Parathyroid adenoma (tissue), 2 donors: ENCODE data around the gene DIPK1A.

ENCODE experiments used
- H2AFZ ChIP-seq: fragments of 300-600 bp; sonication (generic); one replicate; pipeline ENCODE4 v1.7.0; 2017; ENCODE audit warnings: antibody characterized with exemption, mild to moderate bottlenecking
- H3K27ac ChIP-seq: fragments of 300-600 bp; sonication (generic); one replicate; pipeline ENCODE4 v1.7.0; 2017
- H3K27me3 ChIP-seq: fragments of 300-600 bp; sonication (generic); one replicate; pipeline ENCODE4 v1.7.0; 2017; ENCODE audit warnings: low read length; ENCODE audit not compliant: control insufficient read depth, insufficient read depth
- H3K36me3 ChIP-seq: fragments of 300-600 bp; sonication (generic); one replicate; pipeline ENCODE4 v1.7.0; 2017; ENCODE audit warnings: low read length; ENCODE audit not compliant: control insufficient read depth, insufficient read depth
- H3K4me1 ChIP-seq: fragments of 300-600 bp; sonication (generic); one replicate; pipeline ENCODE4 v1.7.0; 2017; ENCODE audit warnings: control low read depth
- H3K4me2 ChIP-seq: fragments of 300-600 bp; sonication (generic); one replicate; pipeline ENCODE4 v1.7.0; 2017; ENCODE audit warnings: low read length
- H3K4me3 ChIP-seq: fragments of 300-600 bp; sonication (generic); one replicate; pipeline ENCODE4 v1.7.0; 2017; ENCODE audit warnings: low read depth, low read length
- H3K79me2 ChIP-seq: fragments of 300-600 bp; sonication (generic); one replicate; pipeline ENCODE4 v1.7.0; 2017; ENCODE audit warnings: control low read depth
- H3K9ac ChIP-seq: fragments of 300-600 bp; sonication (generic); one replicate; pipeline ENCODE4 v1.7.0; 2017; ENCODE audit warnings: mild to moderate bottlenecking
- H3K9me3 ChIP-seq: fragments of 300-600 bp; sonication (generic); one replicate; pipeline ENCODE4 v1.7.0; 2017; ENCODE audit warnings: low read length; ENCODE audit not compliant: control insufficient read depth
- CTCF ChIP-seq: fragments of 300-600 bp; sonication (generic); IDR thresholded peaks from one replicate; pipeline ENCODE4 v1.7.0; 2017; ENCODE audit warnings: antibody characterized with exemption, mild to moderate bottlenecking
- donor health status: primary hyperparathyroidism.

DIPK1A gene

GRCh38 chr1:92937731-92938130, 23.5 kb downstream of the DIPK1A start:
- no peak overlapping the region for H2AFZ ChIP-seq
- no peaks in the 10 kb centered on the region for H3K27me3 ChIP-seq
- H3K4me3 ChIP-seq = no peak overlapping the region
- H3K4me1 ChIP-seq = no peaks in the 10 kb centered on the region
- H3K79me2 ChIP-seq = peaks cover 10% of the 10 kb centered on the region
- no peak overlapping the region for H3K4me2 ChIP-seq
- H3K36me3 ChIP-seq = no peaks in the 10 kb centered on the region
- no peak overlapping the region for H3K27ac ChIP-seq
- no peak for TF ChIP-seq CTCF
- H3K9ac ChIP-seq = no peak overlapping the region
- H3K9me3 ChIP-seq = no peaks in the 10 kb centered on the region

- no peaks in the 10 kb centered on the region for H3K4me1 ChIP-seq
- TF ChIP-seq CTCF = no peak
- H3K9ac ChIP-seq = no peak overlapping the region
- no peaks in the 10 kb centered on the region for H3K36me3 ChIP-seq
- H3K79me2 ChIP-seq = peaks cover 10% of the 10 kb centered on the region
- no peaks in the 10 kb centered on the region for H3K9me3 ChIP-seq
- no peaks in the 10 kb centered on the region for H3K27me3 ChIP-seq
- no peak overlapping the region for H3K4me3 ChIP-seq
- H3K27ac ChIP-seq = no peak overlapping the region
- H2AFZ ChIP-seq = no peak overlapping the region
- H3K4me2 ChIP-seq = no peak overlapping the region
These were observed 24.4 kb downstream of the DIPK1A start for GRCh38 chr1:92936865-92937264.

- H3K4me1 ChIP-seq = no peaks in the 10 kb centered on the region
- H3K27ac ChIP-seq = peak overlapping the region; percentile 50
These were observed 26.6 kb downstream of the DIPK1A start for GRCh38 chr1:92934395-92935378.

GRCh38 chr1:92933459-92933858, 27.8 kb downstream of the DIPK1A start:
- peak overlapping the region; percentile 41 for H2AFZ ChIP-seq
- H3K36me3 ChIP-seq = no peaks in the 10 kb centered on the region
- no peaks in the 10 kb centered on the region for H3K4me1 ChIP-seq
- peak overlapping the region; percentile 50 for H3K27ac ChIP-seq
- no peak overlapping the region for H3K9ac ChIP-seq
- no peaks in the 10 kb centered on the region for H3K27me3 ChIP-seq
- no peak for TF ChIP-seq CTCF
- H3K79me2 ChIP-seq = peaks cover 2% of the 10 kb centered on the region
- peak overlapping the region; percentile 60 for H3K4me2 ChIP-seq
- H3K4me3 ChIP-seq = peak overlapping the region; percentile 43
- no peaks in the 10 kb centered on the region for H3K9me3 ChIP-seq

More at GRCh38 chr1:92934395-92935378, 26.6 kb downstream of the DIPK1A start:
- Histone ChIP-seq H2AFZ (peak overlapping the region; percentile 13), H3K36me3 (no peaks in the 10 kb centered on the region), H3K9ac (no peak overlapping the region), H3K4me2 (peak overlapping the region; percentile 60), H3K4me3 (peak overlapping the region; percentile 19), H3K27me3 (no peaks in the 10 kb centered on the region), H3K79me2 (peaks cover 4% of the 10 kb centered on the region), H3K9me3 (no peaks in the 10 kb centered on the region)
- TF ChIP-seq CTCF = no peak
